Fibroblast of lung (primary cell): ENCODE measurements around the gene DUSP23. TPM values are rescaled to one million over a fixed set of nuclear protein-coding genes. Genes with fewer than 3 reads are reported as not detected.

Source experiments
- DNase-seq, 2 donors: peaks; one replicate each; pipeline versions ENCODE4 v3.0.0 to v3.0.0-alpha.2; 2010; ENCODE audit warnings: low read depth in 2 of 2
- H2AFZ ChIP-seq: 2 replicates; pipeline ENCODE4 v1.5.1; 2012; ENCODE audit warnings: low read length, control low read depth, inconsistent platforms
- H3K27ac ChIP-seq: 2 replicates; pipeline ENCODE4 v1.5.1; 2011; ENCODE audit warnings: low read length, control low read depth; ENCODE audit not compliant: insufficient read depth
- H3K27me3 ChIP-seq: 2 replicates; pipeline ENCODE4 v1.5.1; 2011; ENCODE audit warnings: mild to moderate bottlenecking, low read length; ENCODE audit not compliant: control insufficient read depth, insufficient read depth
- H3K36me3 ChIP-seq: 2 replicates; pipeline ENCODE4 v1.5.1; 2011; ENCODE audit warnings: low read length; ENCODE audit not compliant: control insufficient read depth, insufficient read depth
- H3K4me1 ChIP-seq: 2 replicates; pipeline ENCODE4 v1.5.1; 2011; ENCODE audit warnings: low read length; ENCODE audit not compliant: control insufficient read depth, insufficient read depth; ENCODE audit errors: extremely low read depth
- H3K4me2 ChIP-seq: 2 replicates; pipeline ENCODE4 v1.5.1; 2011; ENCODE audit warnings: low read length, control low read depth; ENCODE audit not compliant: insufficient read depth; ENCODE audit errors: extremely low read depth
- H3K4me3 ChIP-seq, 4 experiments: fragments of 200-600 bp in 1 of 4; sonication (generic) in 1 of 4; replicated peaks in 1 of 4; 2 replicates each; pipeline ENCODE4 v1.5.1; 2011 to 2016; ENCODE audit warnings: low read length in 4 of 4, low read depth in 3 of 4, mild to moderate bottlenecking in 3 of 4, control low read depth in 2 of 4, inconsistent platforms in 1 of 4, mixed read lengths in 1 of 4; ENCODE audit not compliant: insufficient read depth in 1 of 4; ENCODE audit errors: control extremely low read depth in 1 of 4
- H3K79me2 ChIP-seq: 2 replicates; pipeline ENCODE4 v1.5.1; 2012; ENCODE audit warnings: mild to moderate bottlenecking, low read length, inconsistent platforms; ENCODE audit not compliant: control insufficient read depth, insufficient read depth
- H3K9ac ChIP-seq: 2 replicates; pipeline ENCODE4 v1.5.1; 2011; ENCODE audit warnings: mild to moderate bottlenecking, low read length, control low read depth; ENCODE audit not compliant: insufficient read depth
- H3K9me3 ChIP-seq: 2 replicates; pipeline ENCODE4 v1.5.1; 2012; ENCODE audit warnings: low read depth, low read length; ENCODE audit not compliant: control insufficient read depth, insufficient read depth
- H4K20me1 ChIP-seq: 2 replicates; pipeline ENCODE4 v1.5.1; 2011; ENCODE audit warnings: low read length; ENCODE audit not compliant: control insufficient read depth, insufficient read depth; ENCODE audit errors: extremely low read depth
- EZH2 ChIP-seq: IDR thresholded peaks from 2 replicates; pipeline ENCODE4 v1.5.1; 2012; ENCODE audit warnings: low read length, control low read depth, mild to moderate bottlenecking; ENCODE audit errors: missing control alignments
- polyA plus RNA-seq, 2 donors: library from polyadenylated mRNA; depleted of rRNA in 1 of 2; stranded (reverse) in 1 of 2; unstranded in 1 of 2; fragments of >200 nt; gene quantifications; 2 replicates each; pipeline ENCODE4 v1.2.1, GENCODE V29; 2011 to 2012; ENCODE audit warnings: missing spikeins in 1 of 2
- total RNA-seq: library from RNA; depleted of rRNA; stranded (reverse); fragments of >200 nt; gene quantifications from 2 replicates; pipeline ENCODE4 v1.2.1, GENCODE V29; 2014
- TF ChIP-seq, protein P1 (sequence below), 2 donors: IDR thresholded peaks in 1 of 2; conservative IDR thresholded peaks in 1 of 2; 1 replicate in 1 of 2; 2 replicates in 1 of 2; pipeline ENCODE4 v1.5.1; 2011 to 2012; ENCODE audit warnings: low read length in 2 of 2, control low read depth in 1 of 2, inconsistent platforms in 1 of 2, low read depth in 1 of 2, mild to moderate bottlenecking in 1 of 2

Gene DUSP23
- total and polyA plus RNA-seq, 2 donors (not counting 1 experiment from before 2014, with no cell fraction given), result 4.7 to 11.6 TPM

GRCh38 chr1:159771127-159771895 lies 9.5 kb upstream of the DUSP23 start:
- H3K27me3 ChIP-seq, result no peaks in the 10 kb centered on the region
- no peak overlapping the region for H3K27ac ChIP-seq
- no peaks in the 10 kb centered on the region for H3K36me3 ChIP-seq
- no peak overlapping the region for H3K4me3 ChIP-seq
- H3K4me1 ChIP-seq, result no peaks in the 10 kb centered on the region
- DNase-seq, result no peak
- no peak overlapping the region for H3K4me2 ChIP-seq
- H3K9me3 ChIP-seq, result no peaks in the 10 kb centered on the region
- TF ChIP-seq, protein P1, sequence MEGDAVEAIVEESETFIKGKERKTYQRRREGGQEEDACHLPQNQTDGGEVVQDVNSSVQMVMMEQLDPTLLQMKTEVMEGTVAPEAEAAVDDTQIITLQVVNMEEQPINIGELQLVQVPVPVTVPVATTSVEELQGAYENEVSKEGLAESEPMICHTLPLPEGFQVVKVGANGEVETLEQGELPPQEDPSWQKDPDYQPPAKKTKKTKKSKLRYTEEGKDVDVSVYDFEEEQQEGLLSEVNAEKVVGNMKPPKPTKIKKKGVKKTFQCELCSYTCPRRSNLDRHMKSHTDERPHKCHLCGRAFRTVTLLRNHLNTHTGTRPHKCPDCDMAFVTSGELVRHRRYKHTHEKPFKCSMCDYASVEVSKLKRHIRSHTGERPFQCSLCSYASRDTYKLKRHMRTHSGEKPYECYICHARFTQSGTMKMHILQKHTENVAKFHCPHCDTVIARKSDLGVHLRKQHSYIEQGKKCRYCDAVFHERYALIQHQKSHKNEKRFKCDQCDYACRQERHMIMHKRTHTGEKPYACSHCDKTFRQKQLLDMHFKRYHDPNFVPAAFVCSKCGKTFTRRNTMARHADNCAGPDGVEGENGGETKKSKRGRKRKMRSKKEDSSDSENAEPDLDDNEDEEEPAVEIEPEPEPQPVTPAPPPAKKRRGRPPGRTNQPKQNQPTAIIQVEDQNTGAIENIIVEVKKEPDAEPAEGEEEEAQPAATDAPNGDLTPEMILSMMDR (conservative IDR thresholded peaks at IDR 0.05 in 1 of 2, IDR thresholded peaks at IDR 0.05 in 1 of 2; ENCODE audit: low read depth in 1 of 2, low read length in 2 of 2), result no peak
- H4K20me1 ChIP-seq, result no peaks in the 10 kb centered on the region
- H3K79me2 ChIP-seq, result no peaks in the 10 kb centered on the region
- no peak overlapping the region for H3K9ac ChIP-seq
- H2AFZ ChIP-seq, result no peak overlapping the region

- Histone ChIP-seq H3K4me2 (no peak overlapping the region), H3K27me3 (no peaks in the 10 kb centered on the region), H4K20me1 (no peaks in the 10 kb centered on the region), H3K9me3 (no peaks in the 10 kb centered on the region), H3K79me2 (no peaks in the 10 kb centered on the region), H3K4me1 (no peaks in the 10 kb centered on the region), H2AFZ (no peak overlapping the region), H3K36me3 (no peaks in the 10 kb centered on the region), H3K4me3 (no peak overlapping the region), H3K27ac (no peak overlapping the region), H3K9ac (no peak overlapping the region)
- no peak for DNase-seq
- TF ChIP-seq, protein P1 (conservative IDR thresholded peaks at IDR 0.05 in 1 of 2, IDR thresholded peaks at IDR 0.05 in 1 of 2; ENCODE audit: low read depth in 1 of 2, low read length in 2 of 2), result no peak
- TF ChIP-seq EZH2, result no peak
These were observed 6.3 kb upstream of the DUSP23 start for GRCh38 chr1:159774465-159774864.

DNA sequence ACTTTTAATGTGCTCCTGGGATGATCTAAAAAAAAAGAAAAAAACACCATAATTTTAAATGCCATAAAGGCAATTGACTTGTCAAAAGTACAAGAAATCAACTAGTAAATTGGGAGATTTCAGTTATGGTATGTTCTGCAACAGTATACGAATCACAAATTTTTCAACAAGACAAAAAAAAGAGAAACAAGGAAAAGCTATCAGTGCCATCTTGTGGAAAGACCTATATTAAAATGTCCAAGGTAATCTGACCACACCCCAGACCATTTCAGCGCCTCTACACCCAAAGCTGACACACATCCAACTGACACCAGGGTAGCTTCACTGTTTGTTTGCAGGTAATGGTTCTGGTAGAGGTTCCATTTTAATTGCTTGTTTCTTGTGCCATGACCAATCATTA lies 5.0 kb upstream of the DUSP23 start:
- no peak overlapping the region for H2AFZ ChIP-seq
- H3K27me3 ChIP-seq, result no peaks in the 10 kb centered on the region
- no peaks in the 10 kb centered on the region for H3K79me2 ChIP-seq
- no peaks in the 10 kb centered on the region for H3K4me1 ChIP-seq
- TF ChIP-seq, protein P1 (conservative IDR thresholded peaks at IDR 0.05 in 1 of 2, IDR thresholded peaks at IDR 0.05 in 1 of 2; ENCODE audit: low read depth in 1 of 2, low read length in 2 of 2), result no peak
- TF ChIP-seq EZH2, result no peak
- no peak overlapping the region for H3K4me3 ChIP-seq
- no peak overlapping the region for H3K27ac ChIP-seq
- H3K9me3 ChIP-seq, result no peaks in the 10 kb centered on the region
- no peak overlapping the region for H3K9ac ChIP-seq
- DNase-seq, result no peak
- no peaks in the 10 kb centered on the region for H3K36me3 ChIP-seq
- no peak overlapping the region for H3K4me2 ChIP-seq
- H4K20me1 ChIP-seq, result no peaks in the 10 kb centered on the region
